GM19395 (cell line): ENCODE data around the gene AK8.

Source experiments
- ATAC-seq: cut with Tn5 transposase; IDR thresholded peaks from one replicate; pipeline ENCODE4 v1.9.1; 2021; ENCODE audit warnings: mild to moderate bottlenecking, moderate library complexity; ENCODE audit not compliant: unreplicated experiment

The AK8 gene

DNA sequence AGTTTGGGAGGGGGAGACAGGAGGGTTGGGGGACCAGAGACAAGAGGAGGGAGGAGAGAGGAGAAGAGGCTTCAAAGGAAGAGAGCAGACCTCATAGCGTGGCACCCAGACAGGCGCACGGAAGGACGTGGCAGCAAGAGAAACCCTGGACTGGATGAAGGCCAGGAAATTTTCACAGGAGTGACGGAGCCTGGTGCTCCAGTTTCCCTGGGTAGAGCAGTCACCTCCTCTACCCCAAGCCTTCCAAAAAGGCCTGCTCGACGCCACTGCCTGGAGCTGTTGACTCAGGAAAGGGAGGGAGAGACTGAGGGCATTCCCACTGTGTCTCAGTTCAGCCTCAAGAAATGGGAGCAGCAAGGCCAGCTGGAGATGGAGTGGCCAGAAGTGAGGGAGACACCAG, 19.3 kb downstream of the AK8 start:
- ATAC-seq: no peak

GRCh38 chr9:132857616-132858342, 20.3 kb downstream of the AK8 start:
- no peak for ATAC-seq

DNA sequence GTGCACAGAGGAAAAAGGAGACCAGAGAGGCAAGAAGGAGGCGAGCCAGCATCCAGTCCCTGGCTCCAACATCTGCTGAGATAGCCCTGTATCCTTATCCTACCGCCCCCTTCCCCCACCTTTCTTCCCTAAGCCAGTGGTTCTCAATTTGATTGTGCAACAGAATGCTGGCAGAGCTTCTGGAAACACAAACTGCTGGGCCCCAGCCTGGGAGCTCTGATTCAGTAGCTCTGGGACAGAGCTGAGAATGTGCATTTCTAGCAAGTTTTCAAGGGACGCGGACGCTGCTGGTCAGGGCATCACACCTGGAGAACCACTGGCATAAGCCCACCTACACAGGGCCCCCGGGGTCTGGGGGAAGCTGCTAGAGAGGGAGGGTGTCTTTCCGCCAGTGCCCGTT, 21.1 kb downstream of the AK8 start:
- no peak for ATAC-seq

DNA sequence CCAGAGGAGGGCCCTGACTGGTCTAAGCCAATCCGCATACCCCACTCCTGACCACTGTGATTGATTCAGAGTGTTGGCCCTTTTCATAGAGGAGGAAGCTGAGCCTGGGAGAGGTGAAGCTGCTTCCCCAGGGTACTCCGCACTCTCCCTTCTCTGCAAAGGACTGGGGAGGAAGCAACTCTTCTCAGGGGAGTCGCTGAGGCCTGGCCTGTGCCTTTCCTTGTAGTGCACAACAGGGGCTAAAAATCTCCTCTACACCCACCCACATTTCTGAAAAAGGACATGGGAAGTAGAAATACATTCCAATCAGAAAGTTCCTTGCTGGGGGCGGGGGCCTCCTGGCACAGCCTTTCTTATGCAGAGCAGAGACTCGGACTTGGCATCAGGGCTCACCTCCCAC, 22.2 kb downstream of the AK8 start:
- no peak for ATAC-seq

- ATAC-seq: no peak
Measured at GRCh38 chr9:132854832-132855231, 23.3 kb downstream of the AK8 start.

DNA sequence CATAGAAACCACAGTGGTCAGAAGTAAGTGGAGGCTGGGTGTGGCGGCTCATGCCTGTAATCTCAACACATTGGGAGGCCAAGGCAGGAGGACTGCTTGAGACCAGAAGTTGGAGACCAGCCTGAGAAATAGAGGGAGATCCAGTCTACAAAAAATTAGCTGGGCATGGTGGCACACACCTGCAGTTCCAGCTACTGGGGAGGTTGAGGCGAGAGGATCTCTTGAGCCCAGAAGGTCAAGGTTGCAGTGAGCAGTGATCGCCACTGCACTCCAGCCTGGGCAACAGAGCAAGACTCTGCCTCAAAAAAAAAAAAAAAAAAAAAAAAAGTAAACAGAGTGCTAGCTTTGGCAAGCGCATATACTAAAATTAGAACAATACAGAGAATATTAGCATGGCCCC, 24.6 kb downstream of the AK8 start:
- ATAC-seq: no peak

DNA sequence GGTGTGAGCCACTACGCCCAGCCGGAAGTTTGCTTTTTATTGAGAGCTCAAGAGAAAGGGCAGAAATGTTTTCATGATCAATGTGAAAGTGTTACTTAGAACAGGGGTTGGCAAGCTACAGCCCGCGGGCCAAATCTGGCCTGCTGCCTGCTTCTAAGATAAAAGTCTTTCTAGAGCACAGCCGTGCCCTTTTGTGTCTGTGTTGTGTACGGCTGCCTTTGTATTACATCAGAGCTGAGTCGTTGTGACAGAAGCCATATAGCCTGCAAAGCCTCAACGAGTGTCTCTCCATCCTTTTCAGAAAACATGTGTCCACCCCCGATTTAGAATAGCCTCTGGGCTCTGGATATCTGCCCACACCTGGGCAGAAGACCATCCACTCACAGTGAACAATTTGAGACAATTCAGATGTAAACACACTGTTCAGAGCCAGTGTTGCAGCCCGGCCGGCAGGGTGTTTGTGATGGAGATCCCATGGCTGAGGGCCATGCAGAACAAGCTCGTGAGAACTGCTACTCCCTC, 28.8 kb downstream of the AK8 start:
- no peak for ATAC-seq

GRCh38 chr9:132846918-132847515, 31.1 kb downstream of the AK8 start:
- ATAC-seq: no peak

DNA sequence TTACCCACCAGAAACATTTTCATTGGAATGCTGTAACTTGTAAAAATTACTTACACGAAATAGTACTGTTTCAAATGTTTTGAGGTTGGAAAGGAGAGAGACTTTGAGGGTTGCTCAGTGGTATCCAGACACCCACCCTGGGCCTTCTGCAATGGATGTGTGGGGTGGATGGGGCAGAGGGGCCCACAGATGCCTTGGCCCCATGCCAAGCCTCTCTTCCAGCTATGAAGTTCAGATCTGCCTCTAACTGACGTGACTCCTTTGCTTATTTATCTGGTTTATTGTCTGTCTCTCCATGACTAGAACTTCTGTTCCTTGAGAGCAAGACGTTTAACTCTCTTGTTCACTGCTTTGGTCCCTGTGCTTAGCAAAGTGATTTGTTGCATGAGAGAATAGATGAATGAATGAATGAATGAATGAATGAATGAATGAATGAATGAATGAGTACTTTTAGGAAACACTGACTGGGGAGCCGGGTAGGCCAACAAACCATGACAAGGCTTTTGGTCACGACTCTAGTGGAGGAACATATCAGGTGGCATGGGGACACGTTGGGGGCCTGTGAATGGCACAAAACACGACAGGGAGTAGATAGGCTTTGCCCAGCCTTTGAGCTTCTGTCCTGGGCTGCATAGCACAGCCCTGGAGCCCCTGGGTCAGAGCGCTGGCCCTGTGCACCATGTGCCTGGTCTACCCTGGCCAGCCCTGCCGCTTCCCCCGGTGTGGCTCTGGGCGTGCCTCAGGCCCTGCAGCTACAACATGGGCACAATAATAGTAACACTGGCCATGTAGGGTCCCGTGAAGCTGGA, 31.8 kb downstream of the AK8 start:
- no peak for ATAC-seq

GRCh38 chr9:132842124-132843044, 35.7 kb downstream of the AK8 start:
- no peak for ATAC-seq

GRCh38 chr9:132840980-132841379, 37.1 kb downstream of the AK8 start:
- ATAC-seq: no peak

DNA sequence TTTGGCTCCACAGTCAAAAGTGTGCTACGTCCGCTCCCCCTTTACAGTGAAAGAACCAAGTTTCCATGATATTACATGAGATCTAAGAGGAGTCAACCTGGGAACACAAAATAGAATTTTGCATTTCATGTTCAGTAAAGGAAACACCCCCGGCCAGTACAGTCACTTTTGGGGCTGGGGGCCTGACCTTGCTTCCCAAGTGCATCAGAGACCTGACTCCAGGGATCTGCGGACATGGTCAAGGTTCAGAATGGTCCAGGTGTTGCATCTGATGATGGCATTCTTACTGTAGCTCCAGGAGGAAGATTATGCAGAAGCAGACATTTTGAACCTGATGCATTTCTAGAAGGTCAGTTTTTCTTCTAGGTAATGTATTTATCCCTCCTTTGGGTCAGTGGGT, 39.8 kb downstream of the AK8 start:
- no peak for ATAC-seq

DNA sequence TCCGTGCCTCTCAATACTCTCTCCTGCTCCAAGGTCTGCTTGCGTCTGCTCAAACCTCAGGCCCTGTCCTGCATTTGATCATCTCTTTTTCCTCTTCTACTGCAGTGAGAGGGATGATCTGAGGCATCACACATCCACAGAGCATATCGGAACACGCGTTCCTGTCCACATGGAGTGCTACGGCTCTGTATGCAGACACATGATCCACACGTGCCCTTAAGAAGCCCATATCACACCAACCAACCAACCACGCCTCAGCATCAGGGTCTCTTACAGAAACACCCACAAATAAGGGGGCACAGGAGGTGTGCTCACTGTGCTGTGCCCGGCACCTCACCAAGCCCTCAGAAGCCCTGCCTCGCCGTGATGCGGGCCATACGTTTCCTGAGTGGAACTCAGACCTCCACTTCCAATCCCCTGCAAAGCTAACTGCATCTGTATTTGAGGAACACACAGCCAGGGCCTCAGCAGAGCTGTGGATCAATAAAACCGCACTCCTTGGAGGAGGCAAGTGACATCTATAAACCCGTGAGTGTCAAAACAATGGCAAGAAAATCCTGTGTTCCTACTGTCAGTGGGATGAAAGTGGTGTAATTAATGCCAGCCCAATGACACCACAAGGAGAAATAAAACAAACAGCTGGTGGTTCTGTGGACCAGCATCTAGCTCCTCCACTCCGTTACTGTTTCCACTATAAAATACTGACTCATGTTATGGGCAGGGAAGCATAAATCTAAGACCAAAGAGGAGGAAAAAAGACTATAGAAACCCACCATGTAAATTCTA, 40.4 kb downstream of the AK8 start:
- ATAC-seq: no peak

DNA sequence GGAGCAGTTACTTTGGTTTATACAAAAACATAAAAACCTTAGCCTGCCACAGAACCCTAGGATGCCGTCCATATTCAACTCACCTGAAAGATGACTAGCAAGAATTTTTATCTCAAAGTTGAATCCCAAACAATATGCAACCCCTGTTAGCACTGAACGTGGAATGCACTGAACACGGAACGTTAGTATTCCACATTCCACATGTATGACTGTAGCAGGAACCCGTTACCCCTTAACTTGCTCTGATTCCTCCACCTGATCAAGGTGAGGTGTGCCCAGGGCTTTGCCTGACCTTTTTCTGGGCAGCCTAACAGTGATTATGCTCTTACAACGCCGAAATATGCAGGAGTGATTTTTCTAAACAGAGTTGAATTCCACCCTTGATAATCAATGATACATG, 43.7 kb downstream of the AK8 start:
- ATAC-seq: no peak

GRCh38 chr9:132833550-132834121, 44.4 kb downstream of the AK8 start:
- ATAC-seq: no peak

GRCh38 chr9:132832171-132832881, 45.8 kb downstream of the AK8 start:
- no peak for ATAC-seq

DNA sequence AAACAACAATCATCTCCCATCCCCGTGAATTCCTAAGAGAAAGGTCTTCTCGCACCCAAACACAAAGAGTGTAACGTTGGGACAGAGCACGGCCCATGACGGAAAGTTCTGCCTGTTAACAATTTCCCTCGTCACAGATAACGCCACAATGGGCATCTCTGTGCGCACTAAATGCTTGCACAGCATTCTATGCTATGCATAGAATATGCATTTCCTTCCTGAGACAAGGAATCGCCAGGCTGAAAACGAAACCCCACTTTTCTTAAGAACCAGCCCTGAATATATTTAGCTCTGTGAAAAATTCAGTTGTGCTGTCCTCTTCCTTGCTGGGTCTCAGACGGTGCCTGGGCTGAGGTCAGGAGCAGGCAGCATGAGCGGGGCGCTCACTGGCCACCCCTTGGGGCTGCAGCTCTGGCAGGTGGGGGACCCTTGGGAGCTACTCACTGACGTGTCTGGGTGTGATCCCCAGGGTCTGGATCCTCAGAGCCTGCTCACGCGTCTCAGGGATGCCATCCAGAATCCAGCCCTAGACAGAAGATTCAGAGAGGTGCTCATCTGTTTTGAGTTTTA, 49.8 kb downstream of the AK8 start:
- ATAC-seq: no peak

DNA sequence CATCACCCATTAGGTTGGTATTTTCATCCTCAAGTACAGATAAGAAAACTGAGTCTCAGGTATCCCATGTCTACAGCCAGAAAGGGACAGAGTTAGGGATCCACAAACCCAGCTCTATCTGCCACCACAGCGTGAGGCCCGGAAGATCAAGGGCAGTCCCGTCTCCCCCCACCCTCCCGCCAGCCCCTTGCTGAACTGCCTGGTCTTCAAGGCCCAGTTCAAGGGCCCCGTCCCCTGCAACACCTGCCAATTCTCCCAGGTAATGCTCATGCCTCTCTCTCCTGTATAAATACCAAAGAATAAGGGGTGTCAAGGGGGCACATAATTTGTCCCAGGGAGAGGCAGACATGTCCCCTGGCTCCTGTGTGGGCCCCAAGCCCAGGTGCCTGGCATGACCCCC, 50.7 kb downstream of the AK8 start:
- ATAC-seq: no peak
